K562 (cell line): ENCODE data around the gene PTPRT. TPM values are rescaled to one million over a fixed set of nuclear protein-coding genes. Genes with fewer than 3 reads are reported as not detected.

Source experiments
- ATAC-seq: fragments of 200-7000 bp; cut with Tn5 transposase; 3 replicates; pipeline ENCODE4 v1.9.1; 2020; ENCODE audit warnings: moderate library complexity
- BruUV-seq: library from RNA; stranded (reverse); fragments of 400-500 nt; replicated peaks from 2 replicates; lab custom pipeline; 2021; lab: Mats Ljungman, UMichigan
- CTCF ChIA-PET: fragments of 300-600 bp; formaldehyde crosslinking; extraction: SDS; loops from one replicate; lab custom pipeline; 2021; ENCODE audit warnings: low intra/inter-chr PET ratio; lab: Yijun Ruan, JAX
- POLR2A ChIA-PET: fragments of 300-600, 350-650 bp; sonication (Branson Sonifier 250); formaldehyde crosslinking; extraction: SDS; loops from one replicate; lab custom pipeline; 2021; ENCODE audit warnings: antibody characterized with exemption, inconsistent platforms; lab: Yijun Ruan, JAX
- DNase-seq, 4 experiments: peaks; one replicate each; pipeline versions ENCODE4 v3.0.0 to v3.0.0-alpha.2; 2011 to 2018; ENCODE audit warnings: low spot score in 3 of 4, mixed read lengths in 3 of 4; ENCODE audit errors: extremely low read depth in 1 of 4
- FAIRE-seq: peaks from 2 replicates; lab custom pipeline; 2011; peaks lifted over from hg19 to GRCh38; lab: Jason Lieb, UNC
- H2AFZ ChIP-seq: 2 replicates; pipeline ENCODE4 v1.6.0; 2011; ENCODE audit warnings: low read depth, low read length, control low read depth, inconsistent platforms
- H3K27ac ChIP-seq: fragments of 200-600 bp; 3 replicates; pipeline ENCODE4 v1.8.0; 2011; ENCODE audit warnings: low read depth, mild to moderate bottlenecking, control low read depth, inconsistent platforms, low read length, moderate library complexity, mixed read lengths; ENCODE audit errors: extremely low read depth
- H3K27me3 ChIP-seq, 2 experiments: fragments of 300-600 bp in 1 of 2; 2 replicates in 1 of 2; 3 replicates in 1 of 2; pipeline versions ENCODE4 v1.6.0 to v1.8.0; 2011; ENCODE audit warnings: inconsistent platforms in 2 of 2, low read length in 2 of 2, mild to moderate bottlenecking in 1 of 2, mixed read lengths in 1 of 2, moderate library complexity in 1 of 2; ENCODE audit not compliant: control insufficient read depth in 2 of 2, insufficient read depth in 2 of 2
- H3K36me3 ChIP-seq: fragments of 300-600 bp; 3 replicates; pipeline ENCODE4 v1.8.0; 2011; ENCODE audit warnings: mild to moderate bottlenecking, low read length, inconsistent platforms; ENCODE audit not compliant: control insufficient read depth, insufficient read depth
- H3K4me1 ChIP-seq, 2 experiments: fragments of 200-600 bp in 1 of 2; replicated peaks in 1 of 2; 2 replicates in 1 of 2; 3 replicates in 1 of 2; pipeline versions ENCODE4 v1.5.1 to v1.8.0; 2011; ENCODE audit warnings: inconsistent platforms in 2 of 2, low read length in 2 of 2, mild to moderate bottlenecking in 1 of 2, mixed read lengths in 1 of 2, moderate library complexity in 1 of 2; ENCODE audit not compliant: control insufficient read depth in 2 of 2, insufficient read depth in 2 of 2
- H3K4me2 ChIP-seq: 2 replicates; pipeline ENCODE4 v1.6.1; 2011; ENCODE audit warnings: low read length, control low read depth, inconsistent platforms, mixed read lengths; ENCODE audit not compliant: insufficient read depth
- H3K4me3 ChIP-seq: fragments of 200-600 bp; sonication (generic), shearing (Covaris generic); 2 replicates; pipeline ENCODE4 v1.5.1; 2016; ENCODE audit warnings: control low read depth, inconsistent platforms
- H3K79me2 ChIP-seq: fragments of 200-600 bp; 3 replicates; pipeline ENCODE4 v1.8.0; 2011; ENCODE audit warnings: low read length, inconsistent platforms; ENCODE audit not compliant: control insufficient read depth, insufficient read depth
- H3K9ac ChIP-seq, 2 experiments: 2 replicates each; pipeline versions ENCODE4 v1.6.0 to v1.6.1; 2011; ENCODE audit warnings: low read depth in 2 of 2, low read length in 2 of 2, control low read depth in 1 of 2, inconsistent platforms in 1 of 2, mild to moderate bottlenecking in 1 of 2, mixed read lengths in 1 of 2; ENCODE audit not compliant: insufficient read depth in 1 of 2
- H3K9me1 ChIP-seq: one replicate; pipeline ENCODE4 v1.6.0; 2011; ENCODE audit warnings: inconsistent platforms, mild to moderate bottlenecking, low read length, moderate library complexity; ENCODE audit not compliant: control insufficient read depth, insufficient read depth
- H3K9me3 ChIP-seq: replicated peaks from 2 replicates; pipeline ENCODE4 v1.5.1; 2011; ENCODE audit warnings: low read depth, low read length, inconsistent platforms; ENCODE audit not compliant: control insufficient read depth, insufficient read depth
- H4K20me1 ChIP-seq: replicated peaks from 2 replicates; pipeline ENCODE4 v1.6.1; 2011; ENCODE audit warnings: low read length, inconsistent platforms, mixed read lengths; ENCODE audit not compliant: control insufficient read depth, insufficient read depth
- CTBP1 ChIP-seq: fragments of 450-650 bp; IDR thresholded peaks from 2 replicates; pipeline ENCODE4 v1.6.1; 2016; ENCODE audit warnings: borderline replicate concordance
- HDAC3 ChIP-seq: fragments of 450-650 bp; IDR thresholded peaks from 2 replicates; pipeline ENCODE4 v1.6.1; 2018; ENCODE audit warnings: borderline replicate concordance, mild to moderate bottlenecking, moderate library complexity; ENCODE audit not compliant: partially characterized antibody
- NFE2L1 ChIP-seq: fragments of 450-650 bp; IDR thresholded peaks from 2 replicates; pipeline ENCODE4 v1.6.1; 2016; ENCODE audit warnings: missing genetic modification characterization, low read depth, mild to moderate bottlenecking, missing compliant biosample characterization, moderate library complexity, borderline replicate concordance
- RBM22 ChIP-seq: fragments of 200-400 bp; formaldehyde crosslinking; IDR thresholded peaks from 2 replicates; pipeline ENCODE4 v1.6.1; 2018; ENCODE audit warnings: low read length, low read depth; ENCODE audit not compliant: poor library complexity, severe bottlenecking
- SNRNP70 ChIP-seq: fragments of 200-400 bp; formaldehyde crosslinking; optimal IDR thresholded peaks from 2 replicates; pipeline ENCODE3; 2017; ENCODE audit warnings: low read depth, low read length
- TCF7L2 ChIP-seq: fragments of 150-350 bp; IDR thresholded peaks from 2 replicates; pipeline ENCODE4 v1.6.1; 2016; ENCODE audit warnings: low read depth, mild to moderate bottlenecking, low read length, moderate library complexity
- TOE1 ChIP-seq, 2 experiments: fragments of 450-650 bp in 1 of 2; sonication (generic) in 1 of 2; formaldehyde crosslinking in 1 of 2; IDR thresholded peaks; 2 replicates each; pipeline versions ENCODE4 v1.7.1 to v1.8.0; 2016 to 2022; ENCODE audit warnings: borderline replicate concordance in 2 of 2, mild to moderate bottlenecking in 2 of 2, antibody characterized with exemption in 1 of 2, inconsistent platforms in 1 of 2, low read depth in 1 of 2, missing genetic modification reagents in 1 of 2, moderate library complexity in 1 of 2
- ZNF140 ChIP-seq: fragments of 250-450 bp; sonication (Bioruptor Pico); IDR thresholded peaks from 2 replicates; pipeline ENCODE4 v1.8.0; 2021; ENCODE audit warnings: moderate library complexity, mild to moderate bottlenecking, inconsistent platforms
- ZNF263 ChIP-seq: sonication (generic); formaldehyde crosslinking; IDR thresholded peaks from 2 replicates; pipeline ENCODE4 v1.8.0; 2022; ENCODE audit warnings: mild to moderate bottlenecking, missing genetic modification reagents, borderline replicate concordance
- ZNF586 ChIP-seq: fragments of 450-650 bp; formaldehyde crosslinking; conservative IDR thresholded peaks from 2 replicates; pipeline ENCODE4 v1.4.0; 2020; ENCODE audit warnings: mild to moderate bottlenecking, moderate library complexity
- in situ Hi-C: fragments of 300-500 bp; cut with MboI; formaldehyde crosslinking; loops from 4 replicates; pipeline ENCODE4 v1.15.0; 2018; ENCODE audit warnings: inconsistent platforms, mixed read lengths
- intact Hi-C: fragments of 100-400 bp; cut with micrococcal nuclease; formaldehyde crosslinking; loops from 2 replicates; pipeline ENCODE4 v1.14.2; 2022
- polyA plus RNA-seq, 8 experiments: library from polyadenylated mRNA; depleted of rRNA in 4 of 8; stranded (reverse) in 5 of 8; unstranded in 3 of 8; fragments of >200 nt; fragmentation: Nextera tagmentation in 2 of 8; fragmentation: Illumina TruSeq in 1 of 8; extraction: Ambion mirVana in 2 of 8; extraction: Trizol in 1 of 8; gene quantifications; 2 replicates each; pipeline versions ENCODE4 v1.2.1 to v1.2.3, GENCODE V29; 2011 to 2014; ENCODE audit warnings: inconsistent platforms in 1 of 8, missing spikeins in 1 of 8
- total RNA-seq, 7 experiments: library from RNA; depleted of rRNA in 6 of 7; stranded (reverse); fragments of >200 nt in 6 of 7; fragmentation: Illumina TruSeq in 2 of 7; extraction: Trizol in 2 of 7; gene quantifications; 2 replicates each; pipeline versions ENCODE4 v1.2.1 to v1.2.3, GENCODE V29; 2011 to 2021; ENCODE audit warnings: low replicate concordance in 1 of 7
- TF ChIP-seq, protein P1 (sequence below): fragments of 250-450 bp; sonication (Bioruptor Pico); IDR thresholded peaks from 2 replicates; pipeline ENCODE4 v1.5.0; 2021
- TF ChIP-seq, protein P2 (sequence below): sonication (generic); formaldehyde crosslinking; IDR thresholded peaks from 2 replicates; pipeline ENCODE4 v1.8.1; 2023; ENCODE audit warnings: mild to moderate bottlenecking, missing genetic modification reagents
- TF ChIP-seq, protein P3 (sequence below): fragments of 250-450 bp; sonication (Bioruptor Pico); IDR thresholded peaks from 2 replicates; pipeline ENCODE4 v1.5.0; 2021; ENCODE audit warnings: mild to moderate bottlenecking, moderate library complexity

Gene PTPRT
- total and polyA plus RNA-seq, 9 of the 15 experiments (the other 6 are each of a cell fraction or from before 2014, with no cell fraction given), result not detected

DNA sequence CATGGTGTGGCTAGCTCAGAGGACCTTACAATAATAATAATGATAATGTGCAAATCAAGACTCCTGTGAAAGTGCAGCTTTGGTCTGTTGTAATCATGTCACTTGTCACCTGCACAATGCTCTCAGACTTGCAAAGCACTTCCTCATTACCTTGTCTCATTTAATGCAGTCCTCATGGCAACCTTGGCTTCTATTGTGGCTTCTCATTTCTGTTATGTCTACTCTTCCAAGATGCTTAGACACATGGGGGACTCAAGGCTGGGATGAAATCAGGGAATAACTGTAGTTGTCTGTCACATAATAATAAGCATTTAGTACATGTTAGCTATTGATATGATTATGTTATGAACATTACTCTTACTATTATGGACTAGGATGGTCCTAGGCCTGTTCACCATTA lies 484.2 kb downstream of the PTPRT start:
- no peak overlapping the region for H2AFZ ChIP-seq
- no peak overlapping the region for H3K4me2 ChIP-seq
- CTCF ChIA-PET, result no interaction called here
- H3K9ac ChIP-seq, result no peak overlapping the region
- H3K4me1 ChIP-seq, result no peaks in the 10 kb centered on the region
- H3K4me3 ChIP-seq, result no peak overlapping the region
- in situ Hi-C loops (no loop called here), intact Hi-C loops (no loop called here)
- no peak for FAIRE-seq
- no peaks in the 10 kb centered on the region for H3K9me1 ChIP-seq
- no peaks in the 10 kb centered on the region for H3K36me3 ChIP-seq
- H3K9me3 ChIP-seq, result no peaks in the 10 kb centered on the region
- POLR2A ChIA-PET, result interaction anchor here (0.8 kb wide), 1 partner anchor 15 kb away, joined by 3 read pairs; no protein-coding TSS in a partner anchor
- no peaks in the 10 kb centered on the region for H3K79me2 ChIP-seq
- no peaks in the 10 kb centered on the region for H4K20me1 ChIP-seq
- no peaks in the 10 kb centered on the region for H3K27me3 ChIP-seq
- DNase-seq, result no peak
- H3K27ac ChIP-seq, result no peak overlapping the region
- ATAC-seq, result no peak
- BruUV-seq, result no TSS peak
- TF ChIP-seq TOE1 (IDR thresholded peaks at IDR 0.05; ENCODE audit: borderline replicate concordance) (no peak), TOE1 (CRISPR knock-in tag; IDR thresholded peaks at IDR 0.05; ENCODE audit: borderline replicate concordance, low read depth) (no peak), SNRNP70 (no peak), CTBP1 (no peak), HDAC3 (no peak), ZNF263 (CRISPR knock-in tag) (no peak), RBM22 (no peak), ZNF586 (no peak), TCF7L2 (no peak), NFE2L1 (tag) (no peak), ZNF140 (no peak)
- TF ChIP-seq, protein P1, sequence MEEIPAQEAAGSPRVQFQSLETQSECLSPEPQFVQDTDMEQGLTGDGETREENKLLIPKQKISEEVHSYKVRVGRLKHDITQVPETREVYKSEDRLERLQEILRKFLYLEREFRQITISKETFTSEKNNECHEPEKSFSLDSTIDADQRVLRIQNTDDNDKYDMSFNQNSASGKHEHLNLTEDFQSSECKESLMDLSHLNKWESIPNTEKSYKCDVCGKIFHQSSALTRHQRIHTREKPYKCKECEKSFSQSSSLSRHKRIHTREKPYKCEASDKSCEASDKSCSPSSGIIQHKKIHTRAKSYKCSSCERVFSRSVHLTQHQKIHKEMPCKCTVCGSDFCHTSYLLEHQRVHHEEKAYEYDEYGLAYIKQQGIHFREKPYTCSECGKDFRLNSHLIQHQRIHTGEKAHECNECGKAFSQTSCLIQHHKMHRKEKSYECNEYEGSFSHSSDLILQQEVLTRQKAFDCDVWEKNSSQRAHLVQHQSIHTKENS (CRISPR knock-in tag), result no peak
- TF ChIP-seq, protein P2, sequence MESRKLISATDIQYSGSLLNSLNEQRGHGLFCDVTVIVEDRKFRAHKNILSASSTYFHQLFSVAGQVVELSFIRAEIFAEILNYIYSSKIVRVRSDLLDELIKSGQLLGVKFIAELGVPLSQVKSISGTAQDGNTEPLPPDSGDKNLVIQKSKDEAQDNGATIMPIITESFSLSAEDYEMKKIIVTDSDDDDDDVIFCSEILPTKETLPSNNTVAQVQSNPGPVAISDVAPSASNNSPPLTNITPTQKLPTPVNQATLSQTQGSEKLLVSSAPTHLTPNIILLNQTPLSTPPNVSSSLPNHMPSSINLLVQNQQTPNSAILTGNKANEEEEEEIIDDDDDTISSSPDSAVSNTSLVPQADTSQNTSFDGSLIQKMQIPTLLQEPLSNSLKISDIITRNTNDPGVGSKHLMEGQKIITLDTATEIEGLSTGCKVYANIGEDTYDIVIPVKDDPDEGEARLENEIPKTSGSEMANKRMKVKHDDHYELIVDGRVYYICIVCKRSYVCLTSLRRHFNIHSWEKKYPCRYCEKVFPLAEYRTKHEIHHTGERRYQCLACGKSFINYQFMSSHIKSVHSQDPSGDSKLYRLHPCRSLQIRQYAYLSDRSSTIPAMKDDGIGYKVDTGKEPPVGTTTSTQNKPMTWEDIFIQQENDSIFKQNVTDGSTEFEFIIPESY (CRISPR knock-in tag), result no peak
- TF ChIP-seq, protein P3, sequence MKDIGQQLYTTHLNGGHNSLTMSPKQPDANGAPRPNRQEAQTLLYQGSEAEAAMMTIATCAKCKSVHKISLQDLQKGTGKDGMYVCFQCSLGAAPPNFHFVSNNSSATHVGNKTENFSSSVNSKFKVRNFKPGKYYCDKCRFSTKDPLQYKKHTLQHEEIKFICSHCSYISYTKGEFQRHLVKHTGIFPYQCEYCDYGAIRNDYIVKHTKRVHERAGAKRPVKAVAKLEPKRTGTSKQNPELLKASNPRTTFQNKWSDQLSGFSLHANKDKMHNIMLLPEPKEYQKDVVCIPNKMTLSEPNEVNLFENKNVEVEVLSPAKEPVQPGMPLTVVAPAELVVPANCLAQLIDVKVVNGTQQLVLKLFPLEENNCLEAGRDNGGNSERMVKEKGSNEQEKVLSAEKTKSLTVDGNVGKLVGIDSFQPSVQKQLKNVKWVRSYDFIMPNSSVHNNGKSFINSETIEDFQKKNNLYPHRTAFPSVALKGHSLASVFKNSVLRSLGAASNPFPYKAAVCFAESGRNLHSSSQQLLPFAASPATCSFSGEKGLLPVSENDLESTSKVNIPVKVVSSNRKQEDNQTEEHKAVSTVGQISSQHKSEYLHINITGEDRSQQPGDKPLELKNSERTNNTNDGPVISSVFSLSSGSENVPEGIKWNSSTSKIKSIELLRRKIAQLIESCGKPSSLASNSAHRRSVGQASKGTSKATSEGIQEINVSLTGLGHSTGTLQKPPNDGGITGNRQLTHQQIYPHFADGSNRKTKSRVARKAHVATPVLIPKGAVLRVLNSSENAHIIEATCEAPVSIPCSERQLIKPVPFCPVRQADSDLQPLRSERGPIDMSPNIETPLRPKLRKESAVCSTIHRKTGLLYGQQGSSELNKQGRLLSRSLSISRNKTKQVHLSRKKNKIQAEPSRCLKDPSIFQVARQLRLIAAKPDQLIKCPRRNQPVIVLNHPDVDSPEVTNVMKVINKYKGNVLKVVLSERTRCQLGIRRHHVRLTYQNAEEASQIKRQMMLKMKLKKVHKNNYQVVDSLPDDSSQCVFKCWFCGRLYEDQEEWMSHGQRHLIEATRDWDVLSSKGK (CRISPR knock-in tag), result no peak
